ENCODE measurements around the gene IFITM2.

- TF ChIP-seq POLR2A (IDR thresholded peaks at IDR 0.05), result no peak
- no peak for TF ChIP-seq POLR2AphosphoS5 (IDR thresholded peaks at IDR 0.05)
- TF ChIP-seq, protein P1, sequence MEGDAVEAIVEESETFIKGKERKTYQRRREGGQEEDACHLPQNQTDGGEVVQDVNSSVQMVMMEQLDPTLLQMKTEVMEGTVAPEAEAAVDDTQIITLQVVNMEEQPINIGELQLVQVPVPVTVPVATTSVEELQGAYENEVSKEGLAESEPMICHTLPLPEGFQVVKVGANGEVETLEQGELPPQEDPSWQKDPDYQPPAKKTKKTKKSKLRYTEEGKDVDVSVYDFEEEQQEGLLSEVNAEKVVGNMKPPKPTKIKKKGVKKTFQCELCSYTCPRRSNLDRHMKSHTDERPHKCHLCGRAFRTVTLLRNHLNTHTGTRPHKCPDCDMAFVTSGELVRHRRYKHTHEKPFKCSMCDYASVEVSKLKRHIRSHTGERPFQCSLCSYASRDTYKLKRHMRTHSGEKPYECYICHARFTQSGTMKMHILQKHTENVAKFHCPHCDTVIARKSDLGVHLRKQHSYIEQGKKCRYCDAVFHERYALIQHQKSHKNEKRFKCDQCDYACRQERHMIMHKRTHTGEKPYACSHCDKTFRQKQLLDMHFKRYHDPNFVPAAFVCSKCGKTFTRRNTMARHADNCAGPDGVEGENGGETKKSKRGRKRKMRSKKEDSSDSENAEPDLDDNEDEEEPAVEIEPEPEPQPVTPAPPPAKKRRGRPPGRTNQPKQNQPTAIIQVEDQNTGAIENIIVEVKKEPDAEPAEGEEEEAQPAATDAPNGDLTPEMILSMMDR (IDR thresholded peaks at IDR 0.05 in 8 of 11, conservative IDR thresholded peaks at IDR 0.05 in 3 of 11), result no peak
These were observed 7.9 kb downstream of the IFITM2 start for GRCh38 chr11:315516-315994.

Measured in spleen (tissue), 7 donors.